ENCODE results near the gene TMEM192. TPM values are rescaled to one million over a fixed set of nuclear protein-coding genes. Genes with fewer than 3 reads are reported as not detected.
"Not testable (repeated sequence)": the region's sequence is repeated elsewhere in the genome, so short reads cannot be mapped to it uniquely, and the experiment has no call there.

TMEM192 gene
- total RNA-seq, 1 experiment from 2014 or later = 16.8 TPM

GRCh38 chr4:165031436-165032211 is 81.0 kb downstream of the TMEM192 start, which contains the start of gene TRIM60:
Gene TRIM60, plus strand, starts transcription at chr4:165031999. Its CDS starts 8,074 bp downstream, at chr4:165040073.
- Histone ChIP-seq H4K20me1 (ENCODE audit: insufficient read depth) (no peaks in the 10 kb centered on the region), H3F3A (ENCODE audit: insufficient read depth, low read depth) (no peaks in the 10 kb centered on the region), H2AFZ (no peak within 1 kb of the TSS), H3K27ac (no peak within 1 kb of the TSS), H3K36me3 (ENCODE audit: low read depth) (no peaks in the 10 kb centered on the region), H3K4me1 (replicated peaks; ENCODE audit: insufficient read depth) (no peaks in the 10 kb centered on the region), H3K79me2 (ENCODE audit: low read depth) (no peaks in the 10 kb centered on the region), H3K9me2 (ENCODE audit: insufficient read depth) (no peaks in the 10 kb centered on the region), H3K4me3 (no peak within 1 kb of the TSS), H3K9me3 (ENCODE audit: insufficient read depth, low read depth) (no peaks in the 10 kb centered on the region), H3K27me3 (ENCODE audit: insufficient read depth, low read depth) (no peaks in the 10 kb centered on the region), H3K4me2 (no peak within 1 kb of the TSS)
- no peak for DNase-seq
- no peak for TF ChIP-seq CTCF (conservative IDR thresholded peaks at IDR 0.05)
- no peak for TF ChIP-seq EZH2 (IDR thresholded peaks at IDR 0.05; ENCODE audit: low read depth)
- ChIA-PET CTCF (no interaction called here), POLR2A (ENCODE audit: unreplicated experiment) (no interaction called here)
- intact Hi-C loops (cut with micrococcal nuclease; ENCODE audit: unreplicated experiment) = no loop called here
- BruUV-seq (replicated peaks) = no TSS peak

DNA sequence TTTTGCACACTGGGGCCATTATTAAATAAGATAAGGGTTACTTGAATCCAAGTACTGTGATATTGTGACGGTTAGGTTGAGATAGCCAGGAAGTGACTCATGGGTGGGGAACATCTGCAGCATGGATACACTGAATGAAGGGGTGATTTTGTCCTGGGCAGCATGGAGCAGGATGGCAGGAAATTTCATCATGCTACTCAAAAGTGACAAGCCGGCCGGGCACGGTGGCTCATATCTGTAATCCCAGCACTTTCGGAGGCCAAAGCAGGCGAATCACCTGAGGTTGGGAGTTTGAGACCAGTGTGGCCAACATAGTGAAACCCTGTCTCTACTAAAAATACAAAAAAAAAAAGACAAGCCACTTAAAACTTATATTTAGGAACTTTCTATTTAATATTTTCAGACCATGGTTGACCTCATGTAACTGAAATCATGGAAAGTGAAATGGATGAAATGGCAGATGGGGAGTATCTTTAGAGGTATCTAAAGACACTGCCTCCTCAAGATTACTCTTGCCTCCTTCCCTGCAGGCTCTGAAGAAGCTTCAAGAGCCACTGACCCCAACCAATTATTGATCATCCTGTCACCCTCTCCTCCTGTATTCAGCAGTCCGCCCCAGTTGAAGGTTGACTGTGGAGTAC is 84.8 kb downstream of the TMEM192 start:
- Histone ChIP-seq H3K4me2 (no peak overlapping the region), H3K27me3 (ENCODE audit: insufficient read depth, low read depth) (no peaks in the 10 kb centered on the region), H3F3A (ENCODE audit: insufficient read depth, low read depth) (no peaks in the 10 kb centered on the region), H3K36me3 (ENCODE audit: low read depth) (no peaks in the 10 kb centered on the region), H3K9me2 (ENCODE audit: insufficient read depth) (no peaks in the 10 kb centered on the region), H3K4me3 (no peak overlapping the region), H3K27ac (no peak overlapping the region), H3K4me1 (replicated peaks; ENCODE audit: insufficient read depth) (no peaks in the 10 kb centered on the region), H4K20me1 (ENCODE audit: insufficient read depth) (no peaks in the 10 kb centered on the region), H3K9me3 (ENCODE audit: insufficient read depth, low read depth) (no peaks in the 10 kb centered on the region), H2AFZ (no peak overlapping the region), H3K79me2 (ENCODE audit: low read depth) (no peaks in the 10 kb centered on the region)
- no peak for DNase-seq
- POLR2A ChIA-PET (ENCODE audit: unreplicated experiment) = no interaction called here
- TF ChIP-seq EZH2 (IDR thresholded peaks at IDR 0.05; ENCODE audit: low read depth) = no peak
- no peak for TF ChIP-seq CTCF (conservative IDR thresholded peaks at IDR 0.05)
- CTCF ChIA-PET = no interaction called here
- no TSS peak for BruUV-seq (replicated peaks)
- intact Hi-C loops (cut with micrococcal nuclease; ENCODE audit: unreplicated experiment) = no loop called here

DNA sequence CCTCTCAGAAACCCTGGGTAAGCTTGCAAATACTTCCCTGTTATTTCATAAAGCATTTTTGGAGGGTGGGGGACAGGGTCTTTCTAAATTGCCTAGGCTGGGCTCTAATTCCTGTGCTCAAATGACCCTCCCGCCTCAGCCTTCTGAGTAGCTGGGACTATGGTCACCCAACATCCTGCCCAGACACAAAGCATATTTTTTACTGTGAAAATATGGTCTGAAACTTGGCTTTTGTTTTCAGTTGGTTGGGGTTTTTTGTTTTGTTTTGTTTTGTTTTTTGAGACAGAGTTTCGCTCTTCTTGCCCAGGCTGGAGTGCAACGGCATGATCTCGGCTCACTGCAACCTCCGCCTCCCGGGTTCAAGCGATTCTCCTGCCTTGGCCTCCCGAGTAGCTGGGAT is 86.9 kb downstream of the TMEM192 start:
- POLR2A ChIA-PET (ENCODE audit: unreplicated experiment); H3K79me2 ChIP-seq (ENCODE audit: low read depth); H3K4me3 ChIP-seq; H3K36me3 ChIP-seq (ENCODE audit: low read depth); H3F3A ChIP-seq (ENCODE audit: insufficient read depth, low read depth); H3K9me2 ChIP-seq (ENCODE audit: insufficient read depth); BruUV-seq (replicated peaks); H4K20me1 ChIP-seq (ENCODE audit: insufficient read depth); H3K4me1 ChIP-seq (replicated peaks; ENCODE audit: insufficient read depth); H3K27ac ChIP-seq; H3K9me3 ChIP-seq (ENCODE audit: insufficient read depth, low read depth); H2AFZ ChIP-seq; CTCF ChIA-PET; intact Hi-C loops (cut with micrococcal nuclease; ENCODE audit: unreplicated experiment); H3K4me2 ChIP-seq; H3K27me3 ChIP-seq (ENCODE audit: insufficient read depth, low read depth); DNase-seq: not testable (repeated sequence)

Other genes starting within 250 kb of the TMEM192 start
- not detected in 2 replicates for gene APELA, start 235.7 kb downstream of the TMEM192 start, total RNA-seq (2021)
- 0.61 and 0.70 TPM in 2 replicates for gene TRIM61, start 135.2 kb downstream of the TMEM192 start, total RNA-seq (2021)
- gene TRIM60, start 80.9 kb downstream of the TMEM192 start, total RNA-seq (2021) = not detected in 2 replicates
- gene TRIM75, start 59.0 kb downstream of the TMEM192 start, total RNA-seq (2021) = not detected in 2 replicates
- 26.4 and 27.2 TPM in 2 replicates for gene KLHL2, start 94.7 kb upstream of the TMEM192 start, total RNA-seq (2021)
- 111 and 117 TPM in 2 replicates for gene MSMO1, start 214.8 kb upstream of the TMEM192 start, total RNA-seq (2021)